ENCODE results near the gene MMP1.

- TF ChIP-seq, protein P1, sequence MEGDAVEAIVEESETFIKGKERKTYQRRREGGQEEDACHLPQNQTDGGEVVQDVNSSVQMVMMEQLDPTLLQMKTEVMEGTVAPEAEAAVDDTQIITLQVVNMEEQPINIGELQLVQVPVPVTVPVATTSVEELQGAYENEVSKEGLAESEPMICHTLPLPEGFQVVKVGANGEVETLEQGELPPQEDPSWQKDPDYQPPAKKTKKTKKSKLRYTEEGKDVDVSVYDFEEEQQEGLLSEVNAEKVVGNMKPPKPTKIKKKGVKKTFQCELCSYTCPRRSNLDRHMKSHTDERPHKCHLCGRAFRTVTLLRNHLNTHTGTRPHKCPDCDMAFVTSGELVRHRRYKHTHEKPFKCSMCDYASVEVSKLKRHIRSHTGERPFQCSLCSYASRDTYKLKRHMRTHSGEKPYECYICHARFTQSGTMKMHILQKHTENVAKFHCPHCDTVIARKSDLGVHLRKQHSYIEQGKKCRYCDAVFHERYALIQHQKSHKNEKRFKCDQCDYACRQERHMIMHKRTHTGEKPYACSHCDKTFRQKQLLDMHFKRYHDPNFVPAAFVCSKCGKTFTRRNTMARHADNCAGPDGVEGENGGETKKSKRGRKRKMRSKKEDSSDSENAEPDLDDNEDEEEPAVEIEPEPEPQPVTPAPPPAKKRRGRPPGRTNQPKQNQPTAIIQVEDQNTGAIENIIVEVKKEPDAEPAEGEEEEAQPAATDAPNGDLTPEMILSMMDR (IDR thresholded peaks at IDR 0.05), result no peak
- no peak for TF ChIP-seq POLR2A (IDR thresholded peaks at IDR 0.05)
These were observed 32.2 kb upstream of the MMP1 start for GRCh38 chr11:102830001-102830727.
